ENCODE data around the gene CMPK1. TPM values are rescaled to one million over a fixed set of nuclear protein-coding genes. Genes with fewer than 3 reads are reported as not detected.

The CMPK1 gene
- total RNA-seq, 1 experiment from 2014 or later: 119 TPM

GRCh38 chr1:47367651-47368050 is 34.1 kb downstream of the CMPK1 start:
- no peak overlapping the region for H3K4me2 ChIP-seq
- H3K79me2 ChIP-seq (ENCODE audit: low read depth): peaks cover 20% of the 10 kb centered on the region
- ChIA-PET CTCF (interaction anchor here (0.6 kb wide), 1 partner anchor 16 kb away, joined by 3 read pairs; no protein-coding TSS in a partner anchor), POLR2A (ENCODE audit: unreplicated experiment) (no interaction called here)
- H3K27me3 ChIP-seq (ENCODE audit: insufficient read depth, low read depth): no peaks in the 10 kb centered on the region
- H3K27ac ChIP-seq: no peak overlapping the region
- H2AFZ ChIP-seq: no peak overlapping the region
- TF ChIP-seq CTCF (conservative IDR thresholded peaks at IDR 0.05) (no peak), EZH2 (IDR thresholded peaks at IDR 0.05; ENCODE audit: low read depth) (no peak)
- BruUV-seq (replicated peaks): no TSS peak
- intact Hi-C loops (cut with micrococcal nuclease; ENCODE audit: unreplicated experiment): no loop called here
- H3K9me3 ChIP-seq (ENCODE audit: insufficient read depth, low read depth): no peaks in the 10 kb centered on the region
- DNase-seq: no peak
- H3K4me1 ChIP-seq (replicated peaks; ENCODE audit: insufficient read depth): no peaks in the 10 kb centered on the region
- H4K20me1 ChIP-seq (ENCODE audit: insufficient read depth): peaks cover 17% of the 10 kb centered on the region
- no peak overlapping the region for H3K4me3 ChIP-seq
- peaks cover 11% of the 10 kb centered on the region; the same call in 1 of the 2 replicates for H3F3A ChIP-seq (ENCODE audit: insufficient read depth, low read depth)
- H3K9me2 ChIP-seq (ENCODE audit: insufficient read depth): no peaks in the 10 kb centered on the region
- no peaks in the 10 kb centered on the region for H3K36me3 ChIP-seq (ENCODE audit: low read depth)

GRCh38 chr1:47371016-47371517 is 37.5 kb downstream of the CMPK1 start:
- Histone ChIP-seq H2AFZ (no peak overlapping the region), H3K4me1 (replicated peaks; ENCODE audit: insufficient read depth) (no peaks in the 10 kb centered on the region), H3K79me2 (ENCODE audit: low read depth) (peaks cover 3% of the 10 kb centered on the region; the same call in 1 of the 2 replicates), H3K36me3 (ENCODE audit: low read depth) (peaks cover 8% of the 10 kb centered on the region; the same call in 1 of the 2 replicates), H3K27me3 (ENCODE audit: insufficient read depth, low read depth) (no peaks in the 10 kb centered on the region), H4K20me1 (ENCODE audit: insufficient read depth) (peaks cover 4% of the 10 kb centered on the region), H3K9me2 (ENCODE audit: insufficient read depth) (no peaks in the 10 kb centered on the region), H3K4me2 (no peak overlapping the region), H3F3A (ENCODE audit: insufficient read depth, low read depth) (0 out of 2 replicates have a peak, but pooled peaks cover 6% of the 10 kb centered on the region), H3K4me3 (no peak overlapping the region), H3K27ac (no peak overlapping the region), H3K9me3 (ENCODE audit: insufficient read depth, low read depth) (no peaks in the 10 kb centered on the region)
- intact Hi-C loops (cut with micrococcal nuclease; ENCODE audit: unreplicated experiment): no loop called here
- TF ChIP-seq EZH2 (IDR thresholded peaks at IDR 0.05; ENCODE audit: low read depth) (no peak), CTCF (conservative IDR thresholded peaks at IDR 0.05) (no peak)
- DNase-seq: no peak
- ChIA-PET POLR2A (ENCODE audit: unreplicated experiment) (no interaction called here), CTCF (no interaction called here)
- BruUV-seq (replicated peaks): no TSS peak

- Histone ChIP-seq H2AFZ (no peak overlapping the region), H3K27ac (no peak overlapping the region), H3K27me3 (ENCODE audit: insufficient read depth, low read depth) (no peaks in the 10 kb centered on the region), H3K79me2 (ENCODE audit: low read depth) (no peaks in the 10 kb centered on the region), H3F3A (ENCODE audit: insufficient read depth, low read depth) (peaks cover 10% of the 10 kb centered on the region; the same call in 1 of the 2 replicates), H3K9me2 (ENCODE audit: insufficient read depth) (no peaks in the 10 kb centered on the region), H4K20me1 (ENCODE audit: insufficient read depth) (peaks cover 4% of the 10 kb centered on the region), H3K4me3 (no peak overlapping the region), H3K36me3 (ENCODE audit: low read depth) (peaks cover 12% of the 10 kb centered on the region; the same call in 1 of the 2 replicates), H3K4me2 (no peak overlapping the region), H3K4me1 (replicated peaks; ENCODE audit: insufficient read depth) (no peaks in the 10 kb centered on the region), H3K9me3 (ENCODE audit: insufficient read depth, low read depth) (no peaks in the 10 kb centered on the region)
- TF ChIP-seq EZH2 (IDR thresholded peaks at IDR 0.05; ENCODE audit: low read depth): no peak
- TF ChIP-seq CTCF (conservative IDR thresholded peaks at IDR 0.05): no peak
- no TSS peak for BruUV-seq (replicated peaks)
- POLR2A ChIA-PET (ENCODE audit: unreplicated experiment): no interaction called here
- DNase-seq: no peak
- CTCF ChIA-PET: no interaction called here
- intact Hi-C loops (cut with micrococcal nuclease; ENCODE audit: unreplicated experiment): no loop called here
Measured at GRCh38 chr1:47374501-47374900, 40.9 kb downstream of the CMPK1 start.

Measured in PC-9 (cell line).